ENCODE measurements around the gene CLEC4D.

DNA sequence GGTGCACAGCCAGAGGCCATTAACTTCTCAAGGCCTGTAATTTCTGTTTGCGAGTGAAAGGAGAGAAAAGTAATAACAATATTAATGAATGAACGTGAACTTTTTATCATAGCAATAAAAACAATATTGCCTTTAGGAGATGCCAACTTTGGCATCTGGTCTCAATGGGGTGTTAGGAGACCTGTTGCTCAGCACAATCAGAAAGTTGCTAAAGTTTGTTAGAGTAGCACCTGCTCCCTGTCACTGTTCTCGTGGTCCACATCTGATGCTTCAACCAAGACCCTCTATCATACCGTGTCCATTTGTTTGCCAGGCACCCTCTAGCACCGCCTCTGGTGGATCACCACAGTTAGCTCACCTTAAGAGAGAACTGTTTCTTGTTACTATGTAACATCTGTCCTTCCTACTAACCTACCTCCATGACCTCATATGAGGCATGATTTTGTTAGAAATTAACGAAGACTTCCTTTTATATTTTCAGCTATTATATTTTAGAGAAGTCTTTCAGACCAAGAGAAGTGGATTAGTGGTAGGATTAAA is 39.9 kb downstream of the CLEC4D start:
- TF ChIP-seq, protein P1, sequence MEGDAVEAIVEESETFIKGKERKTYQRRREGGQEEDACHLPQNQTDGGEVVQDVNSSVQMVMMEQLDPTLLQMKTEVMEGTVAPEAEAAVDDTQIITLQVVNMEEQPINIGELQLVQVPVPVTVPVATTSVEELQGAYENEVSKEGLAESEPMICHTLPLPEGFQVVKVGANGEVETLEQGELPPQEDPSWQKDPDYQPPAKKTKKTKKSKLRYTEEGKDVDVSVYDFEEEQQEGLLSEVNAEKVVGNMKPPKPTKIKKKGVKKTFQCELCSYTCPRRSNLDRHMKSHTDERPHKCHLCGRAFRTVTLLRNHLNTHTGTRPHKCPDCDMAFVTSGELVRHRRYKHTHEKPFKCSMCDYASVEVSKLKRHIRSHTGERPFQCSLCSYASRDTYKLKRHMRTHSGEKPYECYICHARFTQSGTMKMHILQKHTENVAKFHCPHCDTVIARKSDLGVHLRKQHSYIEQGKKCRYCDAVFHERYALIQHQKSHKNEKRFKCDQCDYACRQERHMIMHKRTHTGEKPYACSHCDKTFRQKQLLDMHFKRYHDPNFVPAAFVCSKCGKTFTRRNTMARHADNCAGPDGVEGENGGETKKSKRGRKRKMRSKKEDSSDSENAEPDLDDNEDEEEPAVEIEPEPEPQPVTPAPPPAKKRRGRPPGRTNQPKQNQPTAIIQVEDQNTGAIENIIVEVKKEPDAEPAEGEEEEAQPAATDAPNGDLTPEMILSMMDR (IDR thresholded peaks at IDR 0.05) = no peak
- no peak for TF ChIP-seq EP300 (IDR thresholded peaks at IDR 0.05; ENCODE audit: borderline replicate concordance in 1 of 2, low read depth in 1 of 2, low read length in 1 of 2)
- TF ChIP-seq MXI1 (IDR thresholded peaks at IDR 0.05; ENCODE audit: low read depth, low read length) = no peak
- no peak for TF ChIP-seq JUND (IDR thresholded peaks at IDR 0.05)
- no peak for TF ChIP-seq TAF1 (IDR thresholded peaks at IDR 0.05; ENCODE audit: borderline replicate concordance, low read depth, low read length)
- no peak for TF ChIP-seq SMC3 (IDR thresholded peaks at IDR 0.05; ENCODE audit: low read depth, low read length)

Measured in SK-N-SH (cell line).